Measurements from ENCODE around the gene ARHGAP9.
"Not testable (repeated sequence)": the region's sequence is repeated elsewhere in the genome, so short reads cannot be mapped to it uniquely, and the experiment has no call there.

ARHGAP9 gene

GRCh38 chr12:57428965-57429364, 50.7 kb downstream of the ARHGAP9 start:
- H3K4me3 ChIP-seq (ENCODE audit: low read length): peak overlapping the region; percentile 96; the same call in 1 of the 2 replicates
- no peak for TF ChIP-seq ZNF274 (IDR thresholded peaks at IDR 0.05; ENCODE audit: low read depth, low read length)

DNA sequence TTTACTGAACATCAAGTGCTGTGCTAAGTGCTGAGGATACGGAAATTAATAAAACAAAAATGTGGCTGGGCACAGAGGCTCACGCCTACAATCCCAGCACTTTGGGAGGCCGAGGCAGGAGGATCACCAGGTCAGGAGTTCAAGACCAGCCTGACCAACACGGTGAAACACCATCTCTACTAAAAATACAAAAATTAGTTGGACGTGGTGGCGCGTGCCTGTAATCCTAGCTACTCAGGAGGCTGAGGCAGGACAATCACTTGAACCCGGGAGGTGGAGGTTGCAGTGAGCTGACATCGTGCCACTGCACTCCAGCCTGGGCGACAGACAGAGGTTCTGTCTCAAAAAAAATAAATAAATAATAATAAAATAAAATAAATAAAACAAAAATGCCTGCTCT, 52.7 kb downstream of the ARHGAP9 start:
- not testable (repeated sequence) for H3K4me3 ChIP-seq (ENCODE audit: low read length)
